RWPE2 (cell line): Measurements from ENCODE around the gene SIDT2.

Experiments used
- ATAC-seq: fragments of 200-7000 bp; cut with Tn5 transposase; 3 replicates; pipeline ENCODE4 v1.9.1; 2021; ENCODE audit warnings: low read depth
- DNase-seq: peaks from one replicate; pipeline ENCODE4 v3.0.0-alpha.2; 2020; ENCODE audit warnings: low spot score
- H3K27ac ChIP-seq: fragments of 450-650 bp; 2 replicates; pipeline ENCODE4 v1.5.1; 2017; ENCODE audit warnings: mild to moderate bottlenecking; ENCODE audit not compliant: poor library complexity, severe bottlenecking
- H3K27me3 ChIP-seq: fragments of 250-450 bp; sonication (Bioruptor Pico); 2 replicates; pipeline ENCODE4 v1.5.1; 2021; ENCODE audit warnings: mild to moderate bottlenecking, moderate library complexity; ENCODE audit not compliant: insufficient read depth, poor library complexity, severe bottlenecking
- H3K36me3 ChIP-seq: fragments of 250-450 bp; sonication (Bioruptor Pico); 2 replicates; pipeline ENCODE4 v1.5.1; 2020; ENCODE audit warnings: low read depth, mild to moderate bottlenecking, moderate library complexity
- H3K4me1 ChIP-seq: fragments of 250-450 bp; sonication (Bioruptor Pico); 2 replicates; pipeline ENCODE4 v1.5.1; 2021; ENCODE audit warnings: mild to moderate bottlenecking, moderate library complexity; ENCODE audit not compliant: insufficient read depth, poor library complexity, severe bottlenecking
- H3K4me3 ChIP-seq: fragments of 250-450 bp; sonication (Bioruptor Pico); 2 replicates; pipeline ENCODE4 v1.5.1; 2021; ENCODE audit warnings: mild to moderate bottlenecking, moderate library complexity; ENCODE audit not compliant: severe bottlenecking
- H3K9me3 ChIP-seq: fragments of 250-450 bp; sonication (Bioruptor Pico); 2 replicates; pipeline ENCODE4 v1.5.1; 2021; ENCODE audit warnings: mild to moderate bottlenecking, moderate library complexity; ENCODE audit not compliant: severe bottlenecking
- CTCF ChIP-seq: fragments of 450-650 bp; IDR thresholded peaks from one replicate; pipeline ENCODE4 v1.5.1; 2017; ENCODE audit warnings: mild to moderate bottlenecking, moderate library complexity; ENCODE audit not compliant: poor library complexity, severe bottlenecking

SIDT2 gene

GRCh38 chr11:117186431-117186761 is 7.9 kb downstream of the SIDT2 start:
- H3K4me3 ChIP-seq, result no peak overlapping the region
- DNase-seq, result peak; percentile 30
- no peak for ATAC-seq
- peaks cover 8% of the 10 kb centered on the region for H3K36me3 ChIP-seq
- TF ChIP-seq CTCF, result no peak
- H3K27me3 ChIP-seq, result no peaks in the 10 kb centered on the region
- H3K4me1 ChIP-seq, result no peaks in the 10 kb centered on the region
- H3K27ac ChIP-seq, result no peak overlapping the region
- H3K9me3 ChIP-seq, result no peaks in the 10 kb centered on the region

GRCh38 chr11:117187007-117187406 is 8.5 kb downstream of the SIDT2 start:
- DNase-seq, result peak; percentile 34
- no peak overlapping the region for H3K27ac ChIP-seq
- H3K27me3 ChIP-seq, result no peaks in the 10 kb centered on the region
- TF ChIP-seq CTCF, result no peak
- ATAC-seq, result no peak
- no peaks in the 10 kb centered on the region for H3K9me3 ChIP-seq
- no peaks in the 10 kb centered on the region for H3K4me1 ChIP-seq
- H3K4me3 ChIP-seq, result no peak overlapping the region
- H3K36me3 ChIP-seq, result peaks cover 8% of the 10 kb centered on the region

- TF ChIP-seq CTCF, result no peak
- DNase-seq (peak; percentile 44), ATAC-seq (no peak)
- no peaks in the 10 kb centered on the region for H3K4me1 ChIP-seq
- peaks cover 8% of the 10 kb centered on the region for H3K36me3 ChIP-seq
- no peaks in the 10 kb centered on the region for H3K27me3 ChIP-seq
- H3K27ac ChIP-seq, result no peak overlapping the region
- H3K4me3 ChIP-seq, result no peak overlapping the region
- H3K9me3 ChIP-seq, result no peaks in the 10 kb centered on the region
Observed at GRCh38 chr11:117187428-117187798, 8.9 kb downstream of the SIDT2 start.

- peak; percentile 23 for DNase-seq
- no peak for TF ChIP-seq CTCF
- Histone ChIP-seq H3K27ac (no peak overlapping the region), H3K36me3 (peaks cover 8% of the 10 kb centered on the region), H3K4me1 (no peaks in the 10 kb centered on the region), H3K27me3 (no peaks in the 10 kb centered on the region), H3K4me3 (no peak overlapping the region), H3K9me3 (no peaks in the 10 kb centered on the region)
- ATAC-seq, result no peak
Observed at GRCh38 chr11:117187799-117188481, 9.4 kb downstream of the SIDT2 start.

- Histone ChIP-seq H3K9me3 (no peaks in the 10 kb centered on the region), H3K27ac (no peak overlapping the region), H3K27me3 (no peaks in the 10 kb centered on the region), H3K36me3 (peaks cover 8% of the 10 kb centered on the region), H3K4me1 (no peaks in the 10 kb centered on the region), H3K4me3 (no peak overlapping the region)
- DNase-seq (peak; percentile 40), ATAC-seq (no peak)
- TF ChIP-seq CTCF, result no peak
Observed at GRCh38 chr11:117188620-117189081, 10.1 kb downstream of the SIDT2 start.
